GM12878 (cell line): Measurements from ENCODE around the gene UBE2C. TPM values are rescaled to one million over a fixed set of nuclear protein-coding genes. Genes with fewer than 3 reads are reported as not detected.

Experiments used
- ATAC-seq: fragments of 200-7000 bp; cut with Tn5 transposase; 3 replicates; pipeline ENCODE4 v1.9.1; 2020; ENCODE audit warnings: mild to moderate bottlenecking, moderate library complexity
- BruUV-seq: library from RNA; stranded (reverse); fragments of 400-500 nt; replicated peaks from 2 replicates; lab custom pipeline; 2021; lab: Mats Ljungman, UMichigan
- CTCF ChIA-PET: fragments of 300-600 bp; sonication (Branson Sonifier 250); formaldehyde crosslinking; extraction: SDS; loops from one replicate; lab custom pipeline; 2021; ENCODE audit warnings: inconsistent platforms; lab: Yijun Ruan, JAX
- POLR2A ChIA-PET: fragments of 350-600 bp; formaldehyde crosslinking; extraction: SDS; loops from one replicate; lab custom pipeline; 2021; ENCODE audit warnings: inconsistent platforms; lab: Charles Lee
- RAD21 ChIA-PET: fragments of 300-600 bp; sonication (Branson Sonifier 250); formaldehyde crosslinking; loops from one replicate; lab custom pipeline; 2023; ENCODE audit warnings: antibody characterized with exemption; ENCODE audit not compliant: unreplicated experiment; lab: Charles Lee
- SMC1A ChIA-PET: fragments of 300-600 bp; sonication (Branson Sonifier 250); formaldehyde crosslinking; loops from one replicate; lab custom pipeline; 2023; ENCODE audit not compliant: unreplicated experiment, uncharacterized antibody; lab: Charles Lee
- DNase-seq: peaks from one replicate; pipeline ENCODE4 v3.0.0-alpha.2; 2011; ENCODE audit warnings: low read depth, low spot score
- FAIRE-seq: peaks from 3 replicates; lab custom pipeline; 2011; peaks lifted over from hg19 to GRCh38; lab: Jason Lieb, UNC
- H2AFZ ChIP-seq: 2 replicates; pipeline ENCODE4 v1.6.0; 2011; ENCODE audit warnings: low read depth, low read length, control low read depth; ENCODE audit not compliant: control insufficient read depth
- H3K27ac ChIP-seq: 2 replicates; pipeline ENCODE4 v1.5.1; 2011; ENCODE audit warnings: control low read depth; ENCODE audit not compliant: control insufficient read depth, insufficient read depth
- H3K27me3 ChIP-seq, 2 experiments: replicated peaks in 1 of 2; 2 replicates each; pipeline versions ENCODE4 v1.6.0 to v1.6.1; 2011; ENCODE audit warnings: low read length in 1 of 2; ENCODE audit not compliant: control insufficient read depth in 2 of 2, insufficient read depth in 2 of 2
- H3K36me3 ChIP-seq, 2 experiments: 2 replicates each; pipeline ENCODE4 v1.5.1; 2011; ENCODE audit warnings: low read length in 1 of 2; ENCODE audit not compliant: control insufficient read depth in 2 of 2, insufficient read depth in 2 of 2
- H3K4me1 ChIP-seq: 2 replicates; pipeline ENCODE4 v1.6.1; 2011; ENCODE audit warnings: mild to moderate bottlenecking, low read length, moderate library complexity, mixed read lengths; ENCODE audit not compliant: control insufficient read depth, insufficient read depth
- H3K4me2 ChIP-seq: 2 replicates; pipeline ENCODE4 v1.6.0; 2011; ENCODE audit warnings: control low read depth; ENCODE audit not compliant: control insufficient read depth, insufficient read depth
- H3K4me3 ChIP-seq: fragments of 200-600 bp; sonication (generic); 2 replicates; pipeline ENCODE4 v1.5.1; 2016
- H3K79me2 ChIP-seq: 2 replicates; pipeline ENCODE4 v1.6.0; 2011; ENCODE audit warnings: low read length; ENCODE audit not compliant: control insufficient read depth, insufficient read depth
- H3K9ac ChIP-seq: 2 replicates; pipeline ENCODE4 v1.8.0; 2011; ENCODE audit warnings: low read length, control low read depth, mixed read lengths; ENCODE audit not compliant: control insufficient read depth, insufficient read depth
- H3K9me3 ChIP-seq: replicated peaks from 3 replicates; pipeline ENCODE4 v1.5.1; 2011; ENCODE audit warnings: mild to moderate bottlenecking, low read length; ENCODE audit not compliant: control insufficient read depth, insufficient read depth
- H4K20me1 ChIP-seq: 2 replicates; pipeline ENCODE4 v1.6.0; 2011; ENCODE audit not compliant: control insufficient read depth, insufficient read depth
- CHD2 ChIP-seq: IDR thresholded peaks from 2 replicates; pipeline ENCODE4 v1.6.1; 2011; ENCODE audit warnings: low read depth, low read length, improper control_type of control experiment, borderline replicate concordance
- GATAD2B ChIP-seq: fragments of 450-650 bp; conservative IDR thresholded peaks from 2 replicates; pipeline ENCODE4 v1.6.1; 2017; ENCODE audit warnings: low read depth, mild to moderate bottlenecking, moderate library complexity
- IKZF1 ChIP-seq: fragments of 450-650 bp; conservative IDR thresholded peaks from 2 replicates; pipeline ENCODE4 v1.6.1; 2017; ENCODE audit warnings: antibody characterized with exemption, mild to moderate bottlenecking
- KAT2A ChIP-seq: conservative IDR thresholded peaks from 2 replicates; pipeline ENCODE4 v1.6.1; 2011; ENCODE audit warnings: low read depth, low read length; ENCODE audit not compliant: control insufficient read depth
- MLLT1 ChIP-seq: fragments of 450-650 bp; IDR thresholded peaks from 2 replicates; pipeline ENCODE4 v1.6.1; 2016; ENCODE audit warnings: mild to moderate bottlenecking
- MTA2 ChIP-seq: fragments of 450-650 bp; IDR thresholded peaks from 2 replicates; pipeline ENCODE4 v1.6.1; 2016; ENCODE audit warnings: low read depth, mild to moderate bottlenecking, moderate library complexity
- POLR2AphosphoS5 ChIP-seq: IDR thresholded peaks from 2 replicates; pipeline ENCODE4 v1.6.1; 2011; ENCODE audit warnings: mild to moderate bottlenecking, low read length, inconsistent platforms
- RBBP5 ChIP-seq: fragments of 200-600 bp; sonication (generic); conservative IDR thresholded peaks from 2 replicates; pipeline ENCODE4 v1.6.1; 2016
- SMARCA5 ChIP-seq: fragments of 450-650 bp; IDR thresholded peaks from 2 replicates; pipeline ENCODE4 v1.6.1; 2017; ENCODE audit warnings: mild to moderate bottlenecking
- TCF7 ChIP-seq: IDR thresholded peaks from 2 replicates; pipeline ENCODE4 v1.6.1; 2014; ENCODE audit warnings: antibody characterized with exemption, borderline replicate concordance
- WGBS: methylation state at CpG from one replicate; pipeline ENCODE4 v1.1.6; 2016; ENCODE audit warnings: low lambda C conversion rate; ENCODE audit not compliant: insufficient replicate concordance, insufficient coverage; ENCODE audit errors: missing lambda C conversion rate; 5-methylcytosine and 5-hydroxymethylcytosine counted together
- in situ Hi-C: fragments of 300-500 bp; cut with MboI; formaldehyde crosslinking; loops from 9 replicates; pipeline ENCODE4 v1.14.3; 2018; ENCODE audit warnings: mixed read lengths
- intact Hi-C: fragments of 100-400 bp; cut with micrococcal nuclease; formaldehyde crosslinking; loops from one replicate; pipeline ENCODE4 v1.14.2; 2022; ENCODE audit not compliant: unreplicated experiment
- polyA plus RNA-seq, 11 experiments: library from polyadenylated mRNA; depleted of rRNA in 4 of 11; unstranded in 6 of 11; stranded (reverse) in 5 of 11; fragments of >200 nt; fragmentation: Nextera tagmentation in 4 of 11; fragmentation: Illumina TruSeq in 1 of 11; extraction: Ambion mirVana in 4 of 11; extraction: Trizol in 1 of 11; gene quantifications; 1 replicate in 1 of 11; 2 replicates in 10 of 11; pipeline versions ENCODE4 v1.2.1 to v1.2.3, GENCODE V29; 2011 to 2016; ENCODE audit warnings: inconsistent platforms in 2 of 11, missing spikeins in 2 of 11, low read depth in 1 of 11
- total RNA-seq, 4 experiments: library from RNA; depleted of rRNA in 3 of 4; stranded (reverse); fragments of >200 nt in 3 of 4; fragmentation: Illumina TruSeq in 1 of 4; extraction: Trizol in 1 of 4; gene quantifications; 2 replicates each; pipeline versions ENCODE4 v1.2.1 to v1.2.3, GENCODE V29; 2013 to 2021
- TF ChIP-seq, protein P1 (sequence below): fragments of 450-650 bp; IDR thresholded peaks from 2 replicates; pipeline ENCODE4 v1.6.1; 2017; ENCODE audit warnings: mild to moderate bottlenecking, moderate library complexity
- TF ChIP-seq, protein P2 (sequence below): IDR thresholded peaks from 2 replicates; pipeline ENCODE4 v1.6.1; 2011; ENCODE audit warnings: low read depth, mild to moderate bottlenecking, low read length, moderate library complexity, borderline replicate concordance; ENCODE audit errors: extremely low read depth
- TF ChIP-seq, protein P3 (sequence below): IDR thresholded peaks from 2 replicates; pipeline ENCODE4 v1.6.1; 2012; ENCODE audit warnings: low read depth, low read length, improper control_type of control experiment

Gene UBE2C
- total and polyA plus RNA-seq, 10 of the 15 experiments (the other 5 are each of a cell fraction or from before 2014, with no cell fraction given): 86.2 to 412 (median 176) TPM

GRCh38 chr20:45822857-45823256 is 10.4 kb downstream of the UBE2C start:
- no peak overlapping the region for H3K9ac ChIP-seq
- CTCF ChIA-PET: interaction anchor here (0.8 to 1.9 kb wide), 4 partner anchors 24 to 139 kb away, joined by 3 to 8 read pairs (median 7); partner anchors contain the start of genes ACOT8, CTSA and NEURL2
- no peaks in the 10 kb centered on the region for H3K79me2 ChIP-seq
- TF ChIP-seq TCF7 (no peak), MTA2 (no peak), GATAD2B (no peak), RBBP5 (no peak), SMARCA5 (no peak), CHD2 (no peak), MLLT1 (no peak), POLR2AphosphoS5 (no peak), KAT2A (no peak), IKZF1 (no peak)
- TF ChIP-seq, protein P1, sequence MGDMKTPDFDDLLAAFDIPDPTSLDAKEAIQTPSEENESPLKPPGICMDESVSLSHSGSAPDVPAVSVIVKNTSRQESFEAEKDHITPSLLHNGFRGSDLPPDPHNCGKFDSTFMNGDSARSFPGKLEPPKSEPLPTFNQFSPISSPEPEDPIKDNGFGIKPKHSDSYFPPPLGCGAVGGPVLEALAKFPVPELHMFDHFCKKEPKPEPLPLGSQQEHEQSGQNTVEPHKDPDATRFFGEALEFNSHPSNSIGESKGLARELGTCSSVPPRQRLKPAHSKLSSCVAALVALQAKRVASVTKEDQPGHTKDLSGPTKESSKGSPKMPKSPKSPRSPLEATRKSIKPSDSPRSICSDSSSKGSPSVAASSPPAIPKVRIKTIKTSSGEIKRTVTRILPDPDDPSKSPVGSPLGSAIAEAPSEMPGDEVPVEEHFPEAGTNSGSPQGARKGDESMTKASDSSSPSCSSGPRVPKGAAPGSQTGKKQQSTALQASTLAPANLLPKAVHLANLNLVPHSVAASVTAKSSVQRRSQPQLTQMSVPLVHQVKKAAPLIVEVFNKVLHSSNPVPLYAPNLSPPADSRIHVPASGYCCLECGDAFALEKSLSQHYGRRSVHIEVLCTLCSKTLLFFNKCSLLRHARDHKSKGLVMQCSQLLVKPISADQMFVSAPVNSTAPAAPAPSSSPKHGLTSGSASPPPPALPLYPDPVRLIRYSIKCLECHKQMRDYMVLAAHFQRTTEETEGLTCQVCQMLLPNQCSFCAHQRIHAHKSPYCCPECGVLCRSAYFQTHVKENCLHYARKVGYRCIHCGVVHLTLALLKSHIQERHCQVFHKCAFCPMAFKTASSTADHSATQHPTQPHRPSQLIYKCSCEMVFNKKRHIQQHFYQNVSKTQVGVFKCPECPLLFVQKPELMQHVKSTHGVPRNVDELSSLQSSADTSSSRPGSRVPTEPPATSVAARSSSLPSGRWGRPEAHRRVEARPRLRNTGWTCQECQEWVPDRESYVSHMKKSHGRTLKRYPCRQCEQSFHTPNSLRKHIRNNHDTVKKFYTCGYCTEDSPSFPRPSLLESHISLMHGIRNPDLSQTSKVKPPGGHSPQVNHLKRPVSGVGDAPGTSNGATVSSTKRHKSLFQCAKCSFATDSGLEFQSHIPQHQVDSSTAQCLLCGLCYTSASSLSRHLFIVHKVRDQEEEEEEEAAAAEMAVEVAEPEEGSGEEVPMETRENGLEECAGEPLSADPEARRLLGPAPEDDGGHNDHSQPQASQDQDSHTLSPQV: no peak
- TF ChIP-seq, protein P2, sequence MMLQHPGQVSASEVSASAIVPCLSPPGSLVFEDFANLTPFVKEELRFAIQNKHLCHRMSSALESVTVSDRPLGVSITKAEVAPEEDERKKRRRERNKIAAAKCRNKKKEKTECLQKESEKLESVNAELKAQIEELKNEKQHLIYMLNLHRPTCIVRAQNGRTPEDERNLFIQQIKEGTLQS: no peak
- TF ChIP-seq, protein P3, sequence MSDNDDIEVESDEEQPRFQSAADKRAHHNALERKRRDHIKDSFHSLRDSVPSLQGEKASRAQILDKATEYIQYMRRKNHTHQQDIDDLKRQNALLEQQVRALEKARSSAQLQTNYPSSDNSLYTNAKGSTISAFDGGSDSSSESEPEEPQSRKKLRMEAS: no peak
- TF ChIP-seq, all 136 proteins: peak for 0
- no peaks in the 10 kb centered on the region for H3K36me3 ChIP-seq
- no peak overlapping the region for H2AFZ ChIP-seq
- ChIA-PET POLR2A (no interaction called here), SMC1A (no interaction called here), RAD21 (no interaction called here)
- DNase-seq (no peak), ATAC-seq (peak; percentile 52), FAIRE-seq (no peak)
- H3K4me1 ChIP-seq: peaks cover 5% of the 10 kb centered on the region; the same call in 1 of the 2 replicates
- H3K27ac ChIP-seq: no peak overlapping the region
- intact Hi-C loops: no loop called here
- H3K9me3 ChIP-seq: no peaks in the 10 kb centered on the region
- peak overlapping the region; percentile 14; the same call in 1 of the 2 replicates for H3K4me2 ChIP-seq
- H3K27me3 ChIP-seq: no peaks in the 10 kb centered on the region; a peak in 2 of 4 replicates
- H3K4me3 ChIP-seq: no peak overlapping the region
- 30% methylated on average over 24 of the region's 24 CpGs for WGBS
- BruUV-seq: no TSS peak
- in situ Hi-C loops: loop anchor here (25.0 kb wide), 1 partner anchor 539 kb away; no protein-coding TSS in a partner anchor
- H4K20me1 ChIP-seq: no peaks in the 10 kb centered on the region
